VCaP (cell line): ENCODE measurements around the gene B3GALT6.

Experiments
- H3K27ac ChIP-seq: fragments of 450-650 bp; 2 replicates; pipeline ENCODE4 v1.5.1; 2017
- TF ChIP-seq, protein P1 (sequence below): fragments of 450-650 bp; conservative IDR thresholded peaks from 2 replicates; pipeline ENCODE4 v1.5.1; 2017; ENCODE audit warnings: mild to moderate bottlenecking, moderate library complexity

Gene B3GALT6

DNA sequence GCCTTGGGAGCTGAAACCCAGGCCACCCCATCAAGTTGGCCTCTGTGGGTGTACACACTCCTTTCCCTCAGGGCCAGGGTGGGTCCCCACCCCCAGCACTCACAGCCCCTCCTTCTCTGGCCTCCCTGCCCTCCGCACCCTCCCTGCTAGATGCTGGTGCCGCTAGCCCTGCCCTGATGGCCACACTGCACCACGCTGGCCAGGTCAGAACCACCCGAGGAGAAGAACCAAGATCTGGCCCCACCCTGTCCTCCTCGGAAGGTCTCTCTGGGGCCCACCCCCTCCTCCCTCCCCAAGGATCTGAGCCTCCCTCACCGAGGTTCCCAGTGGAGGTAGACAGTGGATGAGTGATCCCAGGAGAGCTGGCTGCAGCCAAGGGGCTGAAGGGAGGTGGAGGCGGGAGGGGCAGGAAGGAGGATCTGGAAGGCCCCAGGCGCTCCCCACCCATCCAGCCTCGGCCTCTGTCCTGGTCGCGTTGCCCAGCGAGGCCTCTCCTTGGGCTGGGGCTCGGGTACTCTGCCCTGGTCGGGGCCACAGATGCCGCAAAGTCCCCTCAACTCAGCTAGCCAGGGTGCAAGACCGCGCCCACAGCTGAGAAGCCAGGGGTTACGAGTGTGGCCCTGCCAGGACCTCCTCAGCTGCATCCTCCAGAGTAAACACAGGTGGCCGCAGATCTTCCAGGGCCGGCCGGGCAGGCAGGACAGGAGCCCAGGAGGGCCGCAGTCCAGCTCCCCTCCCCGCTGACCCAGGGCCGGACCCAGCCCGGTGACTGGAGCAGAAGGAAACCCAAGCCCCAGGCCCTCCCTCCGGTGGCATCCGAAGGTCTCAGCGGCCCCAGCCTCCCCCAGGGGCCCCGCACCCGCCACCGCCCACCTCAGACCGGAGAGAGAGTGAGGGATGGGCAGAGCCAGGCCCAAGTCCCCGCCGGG, 5.2 kb downstream of the B3GALT6 start:
- peak overlapping the region; percentile 61 for H3K27ac ChIP-seq
- TF ChIP-seq, protein P1, sequence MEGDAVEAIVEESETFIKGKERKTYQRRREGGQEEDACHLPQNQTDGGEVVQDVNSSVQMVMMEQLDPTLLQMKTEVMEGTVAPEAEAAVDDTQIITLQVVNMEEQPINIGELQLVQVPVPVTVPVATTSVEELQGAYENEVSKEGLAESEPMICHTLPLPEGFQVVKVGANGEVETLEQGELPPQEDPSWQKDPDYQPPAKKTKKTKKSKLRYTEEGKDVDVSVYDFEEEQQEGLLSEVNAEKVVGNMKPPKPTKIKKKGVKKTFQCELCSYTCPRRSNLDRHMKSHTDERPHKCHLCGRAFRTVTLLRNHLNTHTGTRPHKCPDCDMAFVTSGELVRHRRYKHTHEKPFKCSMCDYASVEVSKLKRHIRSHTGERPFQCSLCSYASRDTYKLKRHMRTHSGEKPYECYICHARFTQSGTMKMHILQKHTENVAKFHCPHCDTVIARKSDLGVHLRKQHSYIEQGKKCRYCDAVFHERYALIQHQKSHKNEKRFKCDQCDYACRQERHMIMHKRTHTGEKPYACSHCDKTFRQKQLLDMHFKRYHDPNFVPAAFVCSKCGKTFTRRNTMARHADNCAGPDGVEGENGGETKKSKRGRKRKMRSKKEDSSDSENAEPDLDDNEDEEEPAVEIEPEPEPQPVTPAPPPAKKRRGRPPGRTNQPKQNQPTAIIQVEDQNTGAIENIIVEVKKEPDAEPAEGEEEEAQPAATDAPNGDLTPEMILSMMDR: no peak

DNA sequence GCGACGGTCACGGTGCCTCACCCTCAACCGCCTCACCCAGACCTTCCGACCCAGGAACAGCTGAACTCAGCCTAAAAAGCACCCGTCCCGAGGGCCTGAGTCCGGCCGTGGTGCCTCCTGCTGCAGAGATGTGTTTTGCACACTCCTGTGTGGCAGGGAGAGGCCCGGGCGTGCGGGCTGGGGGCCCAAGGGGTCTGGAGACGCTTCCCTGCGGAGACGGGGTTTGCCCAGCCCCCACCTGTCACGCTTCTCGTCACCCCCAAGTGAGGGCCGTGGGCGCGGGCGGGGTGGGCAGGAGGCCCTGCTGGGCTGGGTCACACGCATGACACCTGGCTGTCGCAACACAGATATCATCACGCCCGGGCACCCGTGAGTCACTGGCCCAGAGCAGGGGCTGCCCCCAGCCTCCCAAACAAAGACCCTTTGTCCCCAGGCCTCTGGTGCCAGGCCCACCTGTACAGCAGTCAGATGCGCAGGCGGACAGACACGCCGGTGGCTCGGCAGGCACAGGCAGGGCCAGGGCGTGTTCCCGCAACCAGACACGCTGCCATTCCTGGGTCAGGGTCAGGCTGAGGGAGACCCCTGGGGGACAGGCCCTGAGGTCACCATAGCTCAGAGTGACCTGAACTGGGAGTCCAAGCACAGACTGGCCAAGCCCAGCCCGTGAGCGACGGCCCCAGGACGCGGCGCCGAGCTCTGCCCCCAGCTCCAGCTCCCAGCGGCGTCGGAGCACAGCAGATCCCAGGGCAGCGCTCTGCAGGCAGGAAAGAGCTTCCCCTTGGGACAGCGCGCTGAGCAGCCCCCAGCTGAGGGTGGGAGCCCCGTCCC, 6.1 kb downstream of the B3GALT6 start:
- TF ChIP-seq, protein P1: no peak
- peak overlapping the region; percentile 61 for H3K27ac ChIP-seq

DNA sequence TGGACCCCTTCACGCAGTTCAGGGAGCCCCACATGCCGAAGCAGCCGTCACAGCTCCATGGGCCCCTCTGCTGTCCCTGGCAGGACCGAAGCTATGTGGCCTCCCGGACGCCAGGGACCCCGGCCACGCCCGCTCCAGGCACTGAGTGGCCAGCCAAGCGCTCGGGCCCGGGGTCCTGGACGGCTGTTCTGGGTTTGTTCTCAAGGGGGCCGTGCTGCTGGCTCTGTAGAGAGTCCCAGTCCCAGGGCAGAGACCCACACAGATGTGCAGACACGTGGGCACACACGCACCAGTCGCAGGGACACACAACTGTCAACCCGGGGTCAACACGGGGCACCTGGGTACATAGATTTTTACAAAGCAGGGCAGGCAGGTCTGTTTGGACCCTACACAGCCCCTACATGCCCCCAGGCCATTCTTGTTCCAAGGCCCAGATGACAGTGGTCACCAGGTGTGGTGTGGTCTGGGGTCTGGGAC, 6.7 kb downstream of the B3GALT6 start:
- peak overlapping the region; percentile 61; the same call in 1 of the 2 replicates for H3K27ac ChIP-seq
- TF ChIP-seq, protein P1: no peak

DNA sequence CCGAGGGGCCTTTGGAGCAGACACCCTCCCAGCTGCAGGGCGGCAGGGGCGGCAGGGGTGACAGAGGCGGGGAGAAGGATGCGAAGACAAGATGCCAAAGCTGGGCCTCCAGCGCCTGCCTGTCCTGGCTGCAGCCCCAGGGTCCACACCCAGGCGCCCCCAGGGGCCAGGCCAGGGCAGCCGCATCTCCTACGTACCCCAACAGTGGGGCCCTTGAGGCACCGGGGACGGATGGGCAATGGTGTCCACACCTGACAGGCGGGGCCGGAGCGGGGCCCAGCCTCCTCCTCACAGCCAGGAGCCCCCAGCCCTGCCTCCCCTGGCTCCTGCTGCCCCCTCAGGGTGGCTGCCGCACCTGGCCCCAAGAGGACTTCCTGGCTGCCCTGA, 7.2 kb downstream of the B3GALT6 start:
- H3K27ac ChIP-seq: no peak overlapping the region

DNA sequence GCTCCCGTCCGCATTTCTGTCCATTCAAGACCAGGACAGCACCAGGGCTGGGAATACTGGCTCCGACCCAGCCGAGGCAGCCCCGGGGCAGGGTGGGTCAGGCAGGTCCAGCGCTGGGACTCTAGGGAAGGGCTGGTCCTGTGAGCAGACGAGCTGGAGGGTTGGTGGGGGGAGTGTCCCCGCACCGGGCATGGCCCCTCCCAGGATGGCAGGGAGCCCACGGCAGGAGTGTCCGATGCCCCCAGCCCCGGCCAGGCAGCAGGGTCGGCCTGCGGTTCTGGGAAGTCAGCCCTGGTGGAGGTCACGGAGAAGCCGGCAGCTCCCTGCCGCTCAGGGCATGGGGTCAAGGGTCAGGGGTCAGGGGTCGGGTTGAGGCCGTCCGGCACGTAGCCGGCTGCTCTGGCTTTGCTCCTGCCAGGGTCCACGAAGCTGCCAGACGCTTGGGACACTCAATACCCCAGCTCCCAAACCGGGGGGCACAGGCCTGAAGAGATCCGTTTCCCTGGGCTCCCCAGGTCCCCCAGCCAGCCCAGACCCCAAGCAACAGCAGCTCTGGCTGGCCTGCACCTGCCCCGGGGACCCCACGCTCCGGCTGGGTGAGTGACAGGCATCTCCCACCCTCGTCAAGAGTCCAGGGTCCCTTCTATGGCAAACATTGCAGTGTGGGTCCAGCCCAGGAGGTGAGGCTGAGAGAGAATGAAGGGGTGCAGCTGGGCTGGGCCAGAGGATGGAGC, 7.7 kb downstream of the B3GALT6 start:
- H3K27ac ChIP-seq: no peak overlapping the region
- TF ChIP-seq, protein P1: no peak

More for the DNA sequence above, 7.2 kb downstream of the B3GALT6 start:
- TF ChIP-seq, protein P1: no peak

DNA sequence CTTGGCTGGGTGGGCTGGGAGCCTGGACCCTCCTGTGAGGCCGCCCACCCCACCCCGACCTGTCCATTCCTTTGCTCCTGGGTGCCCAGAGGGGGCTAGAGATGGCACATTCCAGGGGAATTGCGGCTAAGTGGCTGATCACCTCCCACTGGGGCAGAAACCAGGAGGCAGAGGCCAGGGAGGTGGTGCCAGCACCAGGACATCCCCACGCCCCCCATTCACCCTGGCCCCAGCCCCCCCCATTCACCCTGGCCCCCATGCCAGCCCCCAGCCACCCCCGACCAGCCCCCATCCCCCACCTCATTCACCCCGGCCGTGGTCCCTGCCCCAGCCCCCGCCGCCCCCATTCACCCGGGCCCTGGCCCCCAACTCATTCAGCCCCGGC, 8.3 kb downstream of the B3GALT6 start:
- no peak overlapping the region for H3K27ac ChIP-seq
- TF ChIP-seq, protein P1: no peak
